ENCODE results near the gene ALG14. TPM values are rescaled to one million over a fixed set of nuclear protein-coding genes. Genes with fewer than 3 reads are reported as not detected.

Gene ALG14
- total RNA-seq, 1 experiment from 2014 or later = 5.7 TPM

DNA sequence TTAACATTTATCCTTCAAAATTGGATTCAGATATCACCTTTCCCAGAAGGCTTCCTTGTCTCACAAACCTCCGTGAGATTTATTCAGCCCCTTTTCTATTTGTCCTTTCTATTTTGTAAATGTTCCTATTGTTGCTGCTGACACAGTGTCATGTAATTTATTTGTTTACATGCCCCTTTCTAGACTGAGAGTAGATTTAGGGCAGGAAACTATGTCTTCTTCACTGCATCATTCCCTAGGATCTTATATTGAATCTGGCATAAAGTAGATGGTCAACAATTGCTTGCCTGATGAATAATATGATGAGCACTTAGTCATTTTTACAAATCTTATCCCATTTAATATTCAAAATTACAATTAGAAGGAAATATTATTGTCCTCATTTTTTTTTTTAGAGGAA lies 137.7 kb downstream of the ALG14 start:
- Histone ChIP-seq H3K4me1 (ENCODE audit: control insufficient read depth in 1 of 2, insufficient read depth in 2 of 2, low read length in 2 of 2) (no peaks in the 10 kb centered on the region), H3K4me2 (ENCODE audit: low read length) (no peak overlapping the region), H3K79me2 (ENCODE audit: insufficient read depth, low read length) (no peaks in the 10 kb centered on the region), H4K20me1 (ENCODE audit: insufficient read depth) (no peaks in the 10 kb centered on the region), H3K27me3 (ENCODE audit: insufficient read depth, low read length) (no peaks in the 10 kb centered on the region), H3K36me3 (ENCODE audit: control insufficient read depth in 1 of 2, insufficient read depth in 2 of 2, low read length in 2 of 2) (no peaks in the 10 kb centered on the region), H3K9me3 (ENCODE audit: control insufficient read depth in 1 of 2, insufficient read depth in 1 of 2, low read depth in 1 of 2, low read length in 2 of 2) (no peaks in the 10 kb centered on the region), H3K9me2 (ENCODE audit: insufficient read depth) (no peaks in the 10 kb centered on the region; the same call in 1 of the 2 replicates), H3K27ac (ENCODE audit: low read depth, low read length) (no peak overlapping the region), H3K4me3 (replicated peaks in 1 of 2; ENCODE audit: low read depth in 1 of 2, low read length in 2 of 2) (no peak overlapping the region), H3K9ac (ENCODE audit: low read length) (no peak overlapping the region), H2AFZ (ENCODE audit: low read depth, low read length, poor library complexity, severe bottlenecking) (no peak overlapping the region)
- intact Hi-C loops (cut with micrococcal nuclease) = no loop called here
- BruUV-seq (replicated peaks) = no TSS peak
- DNase-seq (ENCODE audit: low read depth, low spot score) = no peak
- ChIA-PET RAD21 (ENCODE audit: low non-redundant PET in 1 of 2, low total read pairs in 2 of 2, uncharacterized antibody in 2 of 2, unreplicated experiment in 2 of 2) (no interaction called here), CTCF (no interaction called here), POLR2A (interaction anchor here (0.5 kb wide), 1 partner anchor 107 kb away, joined by 4 read pairs; no protein-coding TSS in a partner anchor)
- TF ChIP-seq SRF (IDR thresholded peaks at IDR 0.05; ENCODE audit: low read depth) = no peak
- ATAC-seq = no peak

DNA sequence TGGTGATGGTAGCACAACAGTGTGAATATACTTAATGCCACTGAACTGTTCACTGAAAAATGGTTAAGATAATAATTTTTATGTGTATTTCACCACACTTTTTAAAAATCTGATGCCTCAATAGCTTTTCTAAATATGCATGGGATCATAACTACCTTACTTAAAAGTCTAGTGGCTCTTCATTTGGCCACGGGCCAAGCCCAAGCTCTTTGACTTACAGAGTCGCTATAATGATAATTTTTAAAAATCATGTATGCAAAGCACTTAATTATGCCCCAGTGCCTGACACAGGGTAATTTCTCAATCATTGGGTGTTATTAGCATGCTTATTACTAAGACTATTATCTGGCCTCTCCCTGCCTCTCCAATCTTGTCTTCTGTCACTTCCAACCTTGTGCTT lies 138.2 kb downstream of the ALG14 start:
- no peaks in the 10 kb centered on the region; the same call in 1 of the 2 replicates for H3K9me2 ChIP-seq (ENCODE audit: insufficient read depth)
- no peaks in the 10 kb centered on the region for H3K79me2 ChIP-seq (ENCODE audit: insufficient read depth, low read length)
- H2AFZ ChIP-seq (ENCODE audit: low read depth, low read length, poor library complexity, severe bottlenecking) = no peak overlapping the region
- H3K27me3 ChIP-seq (ENCODE audit: insufficient read depth, low read length) = no peaks in the 10 kb centered on the region
- H3K27ac ChIP-seq (ENCODE audit: low read depth, low read length) = no peak overlapping the region
- intact Hi-C loops (cut with micrococcal nuclease) = no loop called here
- ChIA-PET POLR2A (no interaction called here), RAD21 (ENCODE audit: low non-redundant PET in 1 of 2, low total read pairs in 2 of 2, uncharacterized antibody in 2 of 2, unreplicated experiment in 2 of 2) (no interaction called here), CTCF (no interaction called here)
- DNase-seq (ENCODE audit: low read depth, low spot score) (no peak), ATAC-seq (no peak)
- no peak overlapping the region for H3K4me2 ChIP-seq (ENCODE audit: low read length)
- TF ChIP-seq FOSL1 (IDR thresholded peaks at IDR 0.05; ENCODE audit: low read depth) = no peak
- no peak for TF ChIP-seq SIN3A (IDR thresholded peaks at IDR 0.05; ENCODE audit: low read depth)
- no peak for TF ChIP-seq SP1 (IDR thresholded peaks at IDR 0.05; ENCODE audit: low read depth)
- TF ChIP-seq, protein P1, sequence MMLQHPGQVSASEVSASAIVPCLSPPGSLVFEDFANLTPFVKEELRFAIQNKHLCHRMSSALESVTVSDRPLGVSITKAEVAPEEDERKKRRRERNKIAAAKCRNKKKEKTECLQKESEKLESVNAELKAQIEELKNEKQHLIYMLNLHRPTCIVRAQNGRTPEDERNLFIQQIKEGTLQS (IDR thresholded peaks at IDR 0.05) = no peak
- TF ChIP-seq ELF1 (IDR thresholded peaks at IDR 0.05; ENCODE audit: borderline replicate concordance, low read depth) = no peak
- H3K9ac ChIP-seq (ENCODE audit: low read length) = no peak overlapping the region
- H3K4me1 ChIP-seq (ENCODE audit: control insufficient read depth in 1 of 2, insufficient read depth in 2 of 2, low read length in 2 of 2) = no peaks in the 10 kb centered on the region
- no peaks in the 10 kb centered on the region for H4K20me1 ChIP-seq (ENCODE audit: insufficient read depth)
- H3K36me3 ChIP-seq (ENCODE audit: control insufficient read depth in 1 of 2, insufficient read depth in 2 of 2, low read length in 2 of 2) = no peaks in the 10 kb centered on the region
- no TSS peak for BruUV-seq (replicated peaks)
- no peaks in the 10 kb centered on the region for H3K9me3 ChIP-seq (ENCODE audit: control insufficient read depth in 1 of 2, insufficient read depth in 1 of 2, low read depth in 1 of 2, low read length in 2 of 2)
- H3K4me3 ChIP-seq (replicated peaks in 1 of 2; ENCODE audit: low read depth in 1 of 2, low read length in 2 of 2) = no peak overlapping the region

Measured in HCT116 (cell line).